NCI-H2196 (cell line): ENCODE results near the gene VPS13C.

ENCODE experiments used
- DNase-seq: peaks from one replicate; lab custom pipeline; 2025; ENCODE audit not compliant: unreplicated experiment; lab: John Stamatoyannopoulos, UW

Gene VPS13C

GRCh38 chr15:61820951-61821350 lies 239.3 kb downstream of the VPS13C start:
- DNase-seq: no peak

GRCh38 chr15:61820212-61820611 lies 240.0 kb downstream of the VPS13C start:
- no peak for DNase-seq

- DNase-seq: no peak
Measured at GRCh38 chr15:61819386-61819785, 240.9 kb downstream of the VPS13C start.

GRCh38 chr15:61818801-61819200 lies 241.4 kb downstream of the VPS13C start:
- DNase-seq: no peak

- no peak for DNase-seq
Measured at GRCh38 chr15:61816856-61817255, 243.4 kb downstream of the VPS13C start.

GRCh38 chr15:61815356-61816083 lies 244.7 kb downstream of the VPS13C start:
- DNase-seq: no peak

- no peak for DNase-seq
Measured at GRCh38 chr15:61812476-61812875, 247.8 kb downstream of the VPS13C start.

GRCh38 chr15:61811952-61812351 lies 248.3 kb downstream of the VPS13C start:
- no peak for DNase-seq

- no peak for DNase-seq
Measured at GRCh38 chr15:61809216-61809615, 251.0 kb downstream of the VPS13C start.

- DNase-seq: no peak
Measured at GRCh38 chr15:61807281-61807929, 252.8 kb downstream of the VPS13C start.
